Measurements from ENCODE around the gene TUBGCP3. TPM values are rescaled to one million over a fixed set of nuclear protein-coding genes. Genes with fewer than 3 reads are reported as not detected.

Gene TUBGCP3
- total RNA-seq, 1 donor from 2014 or later = 22.4 TPM

GRCh38 chr13:112618501-112618900 lies 30.5 kb upstream of the TUBGCP3 start:
- no peak overlapping the region for H3K4me3 ChIP-seq
- intact Hi-C loops (cut with DNase I) = loop anchor here (5.0 kb wide), 1 partner anchor 254 kb away; no protein-coding TSS in a partner anchor
- DNase-seq (ENCODE audit: low spot score in 2 of 2) = no peak
- H3K36me3 ChIP-seq = no peaks in the 10 kb centered on the region
- H3K27ac ChIP-seq = no peak overlapping the region
- no peaks in the 10 kb centered on the region for H3K4me1 ChIP-seq
- no peaks in the 10 kb centered on the region for H3K9me3 ChIP-seq
- TF ChIP-seq, protein P1, sequence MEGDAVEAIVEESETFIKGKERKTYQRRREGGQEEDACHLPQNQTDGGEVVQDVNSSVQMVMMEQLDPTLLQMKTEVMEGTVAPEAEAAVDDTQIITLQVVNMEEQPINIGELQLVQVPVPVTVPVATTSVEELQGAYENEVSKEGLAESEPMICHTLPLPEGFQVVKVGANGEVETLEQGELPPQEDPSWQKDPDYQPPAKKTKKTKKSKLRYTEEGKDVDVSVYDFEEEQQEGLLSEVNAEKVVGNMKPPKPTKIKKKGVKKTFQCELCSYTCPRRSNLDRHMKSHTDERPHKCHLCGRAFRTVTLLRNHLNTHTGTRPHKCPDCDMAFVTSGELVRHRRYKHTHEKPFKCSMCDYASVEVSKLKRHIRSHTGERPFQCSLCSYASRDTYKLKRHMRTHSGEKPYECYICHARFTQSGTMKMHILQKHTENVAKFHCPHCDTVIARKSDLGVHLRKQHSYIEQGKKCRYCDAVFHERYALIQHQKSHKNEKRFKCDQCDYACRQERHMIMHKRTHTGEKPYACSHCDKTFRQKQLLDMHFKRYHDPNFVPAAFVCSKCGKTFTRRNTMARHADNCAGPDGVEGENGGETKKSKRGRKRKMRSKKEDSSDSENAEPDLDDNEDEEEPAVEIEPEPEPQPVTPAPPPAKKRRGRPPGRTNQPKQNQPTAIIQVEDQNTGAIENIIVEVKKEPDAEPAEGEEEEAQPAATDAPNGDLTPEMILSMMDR (IDR thresholded peaks at IDR 0.05) = no peak
- no peaks in the 10 kb centered on the region for H3K27me3 ChIP-seq

- Histone ChIP-seq H3K4me1 (no peaks in the 10 kb centered on the region), H3K36me3 (no peaks in the 10 kb centered on the region), H3K27ac (no peak overlapping the region), H3K4me3 (no peak overlapping the region), H3K27me3 (no peaks in the 10 kb centered on the region), H3K9me3 (no peaks in the 10 kb centered on the region)
- intact Hi-C loops (cut with DNase I) = loop anchor here (5.0 kb wide), 1 partner anchor 254 kb away; no protein-coding TSS in a partner anchor
- TF ChIP-seq, protein P1 (IDR thresholded peaks at IDR 0.05) = no peak
- no peak for DNase-seq (ENCODE audit: low spot score in 2 of 2)
Observed at GRCh38 chr13:112617754-112618375, 29.9 kb upstream of the TUBGCP3 start.

DNA sequence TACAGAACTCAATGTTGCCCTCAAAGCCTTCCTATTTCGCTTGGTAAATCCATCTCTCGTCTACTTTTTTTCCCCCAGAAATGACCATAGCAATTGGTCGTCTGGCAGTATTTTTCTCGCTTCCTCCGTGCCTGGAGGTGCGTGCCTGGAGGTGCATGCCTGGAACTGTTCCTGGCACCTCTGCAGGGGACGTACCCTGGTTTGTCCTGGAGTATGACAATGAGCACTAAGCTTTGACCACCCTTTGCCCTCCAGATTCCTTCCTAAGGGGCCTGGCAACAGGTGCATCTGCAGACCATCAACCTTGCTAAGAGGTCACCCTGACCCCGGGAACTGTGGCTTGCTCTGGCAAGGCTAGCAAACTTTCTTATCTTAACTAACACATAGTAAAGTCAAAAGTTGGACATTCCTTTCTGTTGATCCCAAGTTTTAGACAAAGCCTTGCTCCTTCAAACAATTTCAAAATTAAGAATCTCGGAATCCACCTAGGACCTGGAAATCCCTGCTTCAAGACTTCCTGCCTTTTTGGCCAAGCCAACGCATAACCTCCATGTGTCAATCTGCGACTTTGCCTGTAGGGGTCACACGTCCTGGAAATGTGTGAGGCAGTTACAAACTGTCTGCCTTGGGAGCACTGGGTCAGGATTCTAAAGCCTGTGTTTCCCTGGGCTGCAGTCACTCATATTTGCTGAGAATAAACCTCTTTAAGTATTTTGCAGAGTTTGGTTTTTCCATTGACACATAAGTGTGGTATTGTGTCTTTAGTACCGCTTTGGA lies 28.8 kb upstream of the TUBGCP3 start:
- no peaks in the 10 kb centered on the region for H3K27me3 ChIP-seq
- intact Hi-C loops (cut with DNase I) = loop anchor here (5.0 kb wide), 1 partner anchor 256 kb away; no protein-coding TSS in a partner anchor
- TF ChIP-seq, protein P1 (IDR thresholded peaks at IDR 0.05) = peak in 1 of 3 experiments; percentile 45
- H3K4me3 ChIP-seq = no peak overlapping the region
- H3K9me3 ChIP-seq = no peaks in the 10 kb centered on the region
- no peak for DNase-seq (ENCODE audit: low spot score in 2 of 2)
- no peaks in the 10 kb centered on the region for H3K36me3 ChIP-seq
- H3K4me1 ChIP-seq = no peaks in the 10 kb centered on the region
- no peak overlapping the region for H3K27ac ChIP-seq

DNA sequence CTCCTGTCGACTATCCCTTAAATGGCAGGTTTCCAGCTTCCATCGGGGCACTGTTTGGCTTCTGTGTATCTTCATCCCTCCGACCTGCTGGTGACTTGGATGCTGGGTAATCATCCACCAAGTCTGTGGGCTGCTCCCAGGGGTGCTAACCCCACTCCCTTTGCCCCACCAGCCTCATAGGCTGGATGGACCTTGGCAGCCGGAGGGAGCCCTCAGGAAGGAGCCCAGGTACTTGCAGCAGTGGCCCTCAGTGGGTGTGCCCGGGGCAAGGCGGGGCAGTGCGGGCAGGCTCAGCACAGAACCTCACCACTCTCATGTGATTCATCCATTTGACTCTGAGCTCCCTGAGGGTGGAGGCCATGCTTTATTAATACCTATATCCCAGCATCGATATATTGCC lies 27.4 kb upstream of the TUBGCP3 start:
- Histone ChIP-seq H3K27me3 (no peaks in the 10 kb centered on the region), H3K9me3 (no peaks in the 10 kb centered on the region), H3K4me1 (no peaks in the 10 kb centered on the region), H3K4me3 (no peak overlapping the region), H3K27ac (no peak overlapping the region), H3K36me3 (no peaks in the 10 kb centered on the region)
- intact Hi-C loops (cut with DNase I) = loop anchor here (5.0 kb wide), 1 partner anchor 257 kb away; no protein-coding TSS in a partner anchor
- no peak for DNase-seq (ENCODE audit: low spot score in 2 of 2)
- TF ChIP-seq, protein P1 (IDR thresholded peaks at IDR 0.05) = no peak

- Histone ChIP-seq H3K4me1 (no peaks in the 10 kb centered on the region), H3K4me3 (no peak overlapping the region), H3K27ac (no peak overlapping the region), H3K36me3 (no peaks in the 10 kb centered on the region), H3K9me3 (no peaks in the 10 kb centered on the region), H3K27me3 (no peaks in the 10 kb centered on the region)
- TF ChIP-seq, protein P1 (IDR thresholded peaks at IDR 0.05) = no peak
- intact Hi-C loops (cut with DNase I) = loop anchor here (5.0 kb wide), 1 partner anchor 257 kb away; no protein-coding TSS in a partner anchor
- DNase-seq (ENCODE audit: low spot score in 2 of 2) = no peak
Observed at GRCh38 chr13:112614835-112615234, 26.9 kb upstream of the TUBGCP3 start.

Measured in ascending aorta (tissue), 2 donors.